HG03439 (cell line): Measurements from ENCODE around the gene BRME1.
"Not testable (repeated sequence)": the region's sequence is repeated elsewhere in the genome, so short reads cannot be mapped to it uniquely, and the experiment has no call there.

ENCODE experiments used
- ATAC-seq: cut with Tn5 transposase; IDR thresholded peaks from one replicate; pipeline ENCODE4 v1.9.1; 2021; ENCODE audit warnings: mild to moderate bottlenecking, moderate library complexity; ENCODE audit not compliant: unreplicated experiment

The BRME1 gene

GRCh38 chr19:13929340-13929739 lies 23.4 kb upstream of the BRME1 start:
- no peak for ATAC-seq

DNA sequence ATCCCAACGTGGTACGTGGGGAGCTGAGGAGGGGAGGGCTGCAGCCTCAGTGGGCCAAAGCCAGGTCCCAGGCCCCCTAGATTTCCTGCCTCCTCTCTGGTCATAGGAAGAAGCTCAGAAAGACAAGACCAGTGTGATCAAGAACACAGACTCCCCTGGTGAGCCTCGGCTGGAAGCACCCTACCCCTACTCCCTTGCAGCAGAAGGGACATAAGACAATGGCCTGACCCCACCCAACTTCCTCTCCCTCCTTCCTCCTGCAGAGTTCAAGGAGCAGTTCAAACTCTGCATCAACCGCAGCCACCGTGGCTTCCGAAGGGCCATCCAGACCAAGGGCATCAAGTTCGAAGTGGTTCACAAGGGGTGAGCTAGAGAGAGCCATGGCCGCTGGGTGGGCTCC lies 20.8 kb upstream of the BRME1 start:
- ATAC-seq, result no peak

- no peak for ATAC-seq
These were observed 20.1 kb upstream of the BRME1 start for GRCh38 chr19:13926010-13926409.

DNA sequence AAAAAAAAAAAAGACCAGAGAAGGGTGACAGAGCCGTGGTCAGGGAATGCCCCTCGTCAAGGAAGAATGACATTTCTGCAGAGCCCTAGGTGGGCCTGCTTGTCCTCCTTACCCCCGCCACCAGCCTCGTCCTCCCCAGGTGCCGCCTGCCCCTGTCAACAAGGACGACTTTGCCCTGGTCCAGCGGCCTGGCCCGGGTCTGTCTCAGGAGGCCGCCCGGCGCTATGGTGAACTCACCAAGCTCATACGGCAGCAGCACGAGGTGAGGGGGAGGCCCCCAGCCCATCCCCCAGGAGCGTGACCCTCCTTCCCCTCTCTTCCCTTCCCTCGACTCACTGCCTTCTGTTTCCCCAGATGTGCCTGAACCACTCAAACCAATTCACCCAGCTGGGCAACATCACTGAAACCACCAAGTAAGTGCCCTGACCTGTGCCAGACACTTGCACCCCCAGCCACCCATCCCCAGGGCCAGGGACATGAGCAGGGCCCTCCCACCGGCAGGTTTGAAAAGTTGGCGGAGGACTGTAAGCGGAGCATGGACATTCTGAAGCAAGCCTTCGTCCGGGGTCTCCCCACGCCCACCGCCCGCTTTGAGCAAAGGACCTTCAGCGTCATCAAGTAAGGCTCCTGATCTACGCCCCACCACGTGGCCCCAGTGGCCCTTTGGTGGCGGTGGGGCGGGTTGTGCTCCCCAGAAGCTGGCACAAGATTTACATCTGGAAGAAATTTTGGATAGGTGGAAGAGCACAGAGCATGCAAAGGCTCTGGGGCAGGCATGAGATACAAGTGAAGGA lies 17.5 kb upstream of the BRME1 start:
- no peak for ATAC-seq

- not testable (repeated sequence) for ATAC-seq
These were observed 16.2 kb upstream of the BRME1 start for GRCh38 chr19:13922118-13922517.

GRCh38 chr19:13920940-13921747 lies 15.2 kb upstream of the BRME1 start:
- ATAC-seq, result no peak

- no peak for ATAC-seq
These were observed 14.6 kb upstream of the BRME1 start for GRCh38 chr19:13920524-13920923.

- ATAC-seq, result no peak
These were observed 13.0 kb upstream of the BRME1 start for GRCh38 chr19:13918726-13919411.

GRCh38 chr19:13917888-13918406 lies 12.0 kb upstream of the BRME1 start:
- ATAC-seq, result no peak

- no peak for ATAC-seq
These were observed 8.9 kb upstream of the BRME1 start for GRCh38 chr19:13914777-13915176.

- ATAC-seq, result no peak
These were observed 7.4 kb upstream of the BRME1 start for GRCh38 chr19:13913352-13913751.

DNA sequence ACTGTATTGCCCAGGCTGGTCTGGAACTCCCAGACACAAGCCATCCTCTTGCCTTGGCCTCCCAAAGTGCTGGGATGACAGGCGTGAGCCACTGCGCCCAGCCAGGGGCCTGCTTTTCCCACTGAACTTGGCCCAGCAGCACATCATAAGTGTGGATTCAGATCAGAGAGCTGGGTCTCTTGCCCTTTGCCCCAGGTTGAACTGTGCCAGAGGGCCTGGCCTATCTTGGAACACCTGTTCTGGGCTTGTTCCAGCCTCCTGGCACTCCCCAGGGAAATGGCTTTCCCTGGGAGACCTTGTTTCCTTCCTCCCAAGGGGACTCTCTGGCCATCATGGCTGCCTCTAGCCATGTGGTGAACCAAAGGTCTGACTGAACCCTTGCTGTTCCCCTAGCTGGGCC lies 3.5 kb upstream of the BRME1 start:
- no peak for ATAC-seq

GRCh38 chr19:13908674-13909073 lies 2.8 kb upstream of the BRME1 start:
- no peak for ATAC-seq

DNA sequence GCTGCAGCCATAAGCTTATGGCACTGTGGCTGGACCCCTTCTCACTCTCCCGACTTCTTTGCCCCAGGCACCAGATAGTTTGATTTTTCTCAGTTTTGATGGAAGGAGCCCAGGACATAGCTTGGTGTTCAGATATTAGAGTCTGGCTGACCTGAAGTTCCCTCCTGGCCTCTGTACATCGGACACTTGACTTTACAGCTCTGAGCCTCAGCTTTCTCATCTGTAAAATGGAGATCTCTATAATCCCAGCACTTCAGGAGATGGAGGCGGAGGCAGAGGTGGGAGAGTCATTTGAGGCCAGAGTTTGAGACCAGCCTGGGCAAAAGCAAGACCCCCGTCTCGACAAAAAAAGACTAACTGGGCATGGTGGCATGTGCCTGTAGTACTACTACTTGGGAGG lies 993 bp upstream of the BRME1 start:
- no peak for ATAC-seq

DNA sequence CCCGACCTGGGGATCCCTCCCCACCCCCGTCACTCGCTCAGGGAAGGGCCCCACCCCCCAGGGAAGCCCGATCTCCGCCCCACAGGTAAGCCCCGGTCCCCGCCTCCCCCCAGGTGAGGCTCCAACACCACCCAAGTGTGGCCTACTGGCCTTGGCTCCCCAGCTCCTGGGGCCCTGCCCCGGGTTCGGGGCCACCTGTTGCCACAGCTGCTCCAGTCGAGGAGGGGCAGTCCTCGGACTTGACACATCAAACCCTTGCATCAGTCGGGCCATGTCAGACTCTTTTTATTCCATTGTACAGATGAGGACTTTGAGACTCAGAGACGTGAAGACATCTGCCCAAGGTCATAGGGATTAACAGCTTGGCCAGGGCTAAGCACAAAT lies 596 bp upstream of the BRME1 start:
- ATAC-seq, result peak; percentile 14

DNA sequence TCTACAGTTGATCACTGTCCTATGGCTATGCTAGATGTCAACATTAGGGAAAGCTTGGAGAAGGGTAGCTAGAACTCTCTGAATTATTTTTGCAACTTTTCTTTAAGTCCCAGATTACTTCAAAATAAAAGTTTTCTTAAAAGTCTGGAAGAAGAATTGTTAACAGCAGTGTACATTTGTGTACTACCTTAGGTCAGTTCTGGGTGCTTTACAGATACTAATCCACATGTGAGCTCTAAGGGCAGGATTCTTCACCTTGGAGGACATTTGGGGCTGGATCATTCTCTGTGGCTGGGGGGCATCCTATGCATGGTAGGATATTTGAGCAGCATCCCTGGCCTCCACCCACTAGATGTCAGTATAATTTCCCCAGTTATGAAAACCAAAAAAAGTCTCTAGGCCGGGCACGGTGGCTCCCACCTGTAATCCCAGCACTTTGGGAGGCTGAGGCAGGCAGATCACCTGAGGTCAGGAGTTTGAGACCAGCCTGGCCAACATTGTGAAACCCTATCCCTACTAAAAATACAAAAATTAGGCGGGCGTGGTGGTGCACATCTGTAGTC lies 2.8 kb downstream of the BRME1 start:
- ATAC-seq, result no peak

GRCh38 chr19:13899912-13900584 lies 5.9 kb downstream of the BRME1 start:
- ATAC-seq, result no peak

GRCh38 chr19:13899393-13899792 lies 6.5 kb downstream of the BRME1 start:
- no peak for ATAC-seq

DNA sequence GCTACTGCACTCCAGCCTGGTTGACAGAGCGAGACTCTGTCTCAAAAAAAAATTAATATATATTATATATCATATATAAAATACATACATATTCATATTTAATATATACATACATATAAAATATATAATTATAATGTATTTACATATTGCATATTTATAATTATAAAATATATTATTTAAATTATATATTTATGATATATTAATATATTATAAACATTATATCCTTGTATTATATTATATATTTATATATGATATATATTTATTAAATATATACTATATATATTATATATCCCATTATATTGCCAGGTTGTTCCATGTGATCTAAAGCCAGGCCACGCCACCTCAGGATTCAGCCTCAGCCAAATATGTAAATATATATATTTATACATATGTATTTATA lies 9.7 kb downstream of the BRME1 start:
- no peak for ATAC-seq

GRCh38 chr19:13894552-13894951 lies 11.4 kb downstream of the BRME1 start:
- ATAC-seq, result no peak

DNA sequence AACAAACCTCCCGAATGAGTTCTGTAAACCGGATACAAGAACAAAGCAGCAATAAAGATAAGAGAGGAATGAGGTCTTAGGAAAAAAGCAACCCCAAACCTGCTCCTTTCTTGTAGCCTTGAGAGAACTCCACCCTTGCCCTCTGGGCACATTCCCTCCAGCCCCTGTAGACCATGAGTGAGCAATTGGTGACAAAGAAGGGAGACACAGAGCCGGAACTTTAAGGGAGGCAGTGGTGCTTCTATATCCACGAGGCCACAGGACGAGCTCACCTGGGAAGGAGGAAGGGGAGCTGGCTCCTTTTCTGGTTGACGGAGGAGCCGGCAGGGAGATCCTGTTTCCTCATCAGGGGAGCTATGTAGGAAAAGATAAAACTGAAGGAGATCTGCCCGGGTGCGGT lies 13.0 kb downstream of the BRME1 start:
- ATAC-seq, result no peak
